ENCODE data around the gene MAN1A1. TPM values are rescaled to one million over a fixed set of nuclear protein-coding genes. Genes with fewer than 3 reads are reported as not detected.

The MAN1A1 gene
- polyA plus RNA-seq, 1 donor from 2014 or later = 4.6 TPM

DNA sequence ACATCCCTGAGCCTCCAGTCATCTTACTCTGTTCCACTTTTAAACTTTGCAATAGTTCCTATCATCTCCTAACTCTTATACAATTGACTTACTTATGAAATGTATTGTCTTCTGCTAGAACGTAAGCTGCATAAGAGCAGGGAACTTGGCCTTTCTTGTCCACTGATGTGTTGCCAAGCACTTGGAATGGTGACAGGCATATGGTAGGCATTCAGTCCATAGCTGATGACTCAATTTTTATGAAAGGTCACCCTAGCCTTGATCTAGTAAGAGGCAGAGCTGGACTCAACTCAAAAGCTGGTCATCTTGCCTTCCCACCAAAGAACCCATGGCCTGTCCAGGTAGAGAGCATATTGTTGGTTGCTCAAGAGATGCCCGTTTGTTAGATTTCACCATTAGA lies 188.7 kb downstream of the MAN1A1 start:
- Histone ChIP-seq H3K27me3 (ENCODE audit: insufficient read depth, low read depth, low read length) (no peaks in the 10 kb centered on the region), H3K9ac (ENCODE audit: low read length) (no peak overlapping the region), H3K79me2 (replicated peaks; ENCODE audit: insufficient read depth, low read length) (no peaks in the 10 kb centered on the region), H3K4me3 (ENCODE audit: low read length) (no peak overlapping the region), H3F3A (ENCODE audit: insufficient read depth, low read length, poor library complexity, severe bottlenecking) (no peaks in the 10 kb centered on the region), H2AFZ (ENCODE audit: low read depth, low read length) (no peak overlapping the region), H3K9me2 (ENCODE audit: insufficient read depth, low read length) (no peaks in the 10 kb centered on the region), H3K9me3 (ENCODE audit: low read length) (no peaks in the 10 kb centered on the region), H3K36me3 (ENCODE audit: insufficient read depth, low read length) (no peaks in the 10 kb centered on the region), H3K27ac (ENCODE audit: low read length) (no peak overlapping the region), H3K4me2 (ENCODE audit: low read length) (no peak overlapping the region), H4K20me1 (ENCODE audit: insufficient read depth) (no peaks in the 10 kb centered on the region)
- TF ChIP-seq TAF1 (IDR thresholded peaks at IDR 0.05; ENCODE audit: low read depth) (no peak), RAD21 (conservative IDR thresholded peaks at IDR 0.05) (no peak), POLR2AphosphoS5 (IDR thresholded peaks at IDR 0.05) (no peak), MXI1 (conservative IDR thresholded peaks at IDR 0.05; ENCODE audit: poor library complexity, severe bottlenecking) (no peak), SMC3 (conservative IDR thresholded peaks at IDR 0.05; ENCODE audit: poor library complexity) (no peak), EP300 (conservative IDR thresholded peaks at IDR 0.05; ENCODE audit: poor library complexity, severe bottlenecking) (no peak), EZH2 (IDR thresholded peaks at IDR 0.05; ENCODE audit: borderline replicate concordance, insufficient read depth, low read length, poor library complexity, severe bottlenecking) (no peak)
- TF ChIP-seq, protein P1, sequence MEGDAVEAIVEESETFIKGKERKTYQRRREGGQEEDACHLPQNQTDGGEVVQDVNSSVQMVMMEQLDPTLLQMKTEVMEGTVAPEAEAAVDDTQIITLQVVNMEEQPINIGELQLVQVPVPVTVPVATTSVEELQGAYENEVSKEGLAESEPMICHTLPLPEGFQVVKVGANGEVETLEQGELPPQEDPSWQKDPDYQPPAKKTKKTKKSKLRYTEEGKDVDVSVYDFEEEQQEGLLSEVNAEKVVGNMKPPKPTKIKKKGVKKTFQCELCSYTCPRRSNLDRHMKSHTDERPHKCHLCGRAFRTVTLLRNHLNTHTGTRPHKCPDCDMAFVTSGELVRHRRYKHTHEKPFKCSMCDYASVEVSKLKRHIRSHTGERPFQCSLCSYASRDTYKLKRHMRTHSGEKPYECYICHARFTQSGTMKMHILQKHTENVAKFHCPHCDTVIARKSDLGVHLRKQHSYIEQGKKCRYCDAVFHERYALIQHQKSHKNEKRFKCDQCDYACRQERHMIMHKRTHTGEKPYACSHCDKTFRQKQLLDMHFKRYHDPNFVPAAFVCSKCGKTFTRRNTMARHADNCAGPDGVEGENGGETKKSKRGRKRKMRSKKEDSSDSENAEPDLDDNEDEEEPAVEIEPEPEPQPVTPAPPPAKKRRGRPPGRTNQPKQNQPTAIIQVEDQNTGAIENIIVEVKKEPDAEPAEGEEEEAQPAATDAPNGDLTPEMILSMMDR (IDR thresholded peaks at IDR 0.05; ENCODE audit: poor library complexity, severe bottlenecking) = no peak
- TF ChIP-seq, protein P2, sequence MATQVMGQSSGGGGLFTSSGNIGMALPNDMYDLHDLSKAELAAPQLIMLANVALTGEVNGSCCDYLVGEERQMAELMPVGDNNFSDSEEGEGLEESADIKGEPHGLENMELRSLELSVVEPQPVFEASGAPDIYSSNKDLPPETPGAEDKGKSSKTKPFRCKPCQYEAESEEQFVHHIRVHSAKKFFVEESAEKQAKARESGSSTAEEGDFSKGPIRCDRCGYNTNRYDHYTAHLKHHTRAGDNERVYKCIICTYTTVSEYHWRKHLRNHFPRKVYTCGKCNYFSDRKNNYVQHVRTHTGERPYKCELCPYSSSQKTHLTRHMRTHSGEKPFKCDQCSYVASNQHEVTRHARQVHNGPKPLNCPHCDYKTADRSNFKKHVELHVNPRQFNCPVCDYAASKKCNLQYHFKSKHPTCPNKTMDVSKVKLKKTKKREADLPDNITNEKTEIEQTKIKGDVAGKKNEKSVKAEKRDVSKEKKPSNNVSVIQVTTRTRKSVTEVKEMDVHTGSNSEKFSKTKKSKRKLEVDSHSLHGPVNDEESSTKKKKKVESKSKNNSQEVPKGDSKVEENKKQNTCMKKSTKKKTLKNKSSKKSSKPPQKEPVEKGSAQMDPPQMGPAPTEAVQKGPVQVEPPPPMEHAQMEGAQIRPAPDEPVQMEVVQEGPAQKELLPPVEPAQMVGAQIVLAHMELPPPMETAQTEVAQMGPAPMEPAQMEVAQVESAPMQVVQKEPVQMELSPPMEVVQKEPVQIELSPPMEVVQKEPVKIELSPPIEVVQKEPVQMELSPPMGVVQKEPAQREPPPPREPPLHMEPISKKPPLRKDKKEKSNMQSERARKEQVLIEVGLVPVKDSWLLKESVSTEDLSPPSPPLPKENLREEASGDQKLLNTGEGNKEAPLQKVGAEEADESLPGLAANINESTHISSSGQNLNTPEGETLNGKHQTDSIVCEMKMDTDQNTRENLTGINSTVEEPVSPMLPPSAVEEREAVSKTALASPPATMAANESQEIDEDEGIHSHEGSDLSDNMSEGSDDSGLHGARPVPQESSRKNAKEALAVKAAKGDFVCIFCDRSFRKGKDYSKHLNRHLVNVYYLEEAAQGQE (IDR thresholded peaks at IDR 0.05; ENCODE audit: borderline replicate concordance) = no peak

DNA sequence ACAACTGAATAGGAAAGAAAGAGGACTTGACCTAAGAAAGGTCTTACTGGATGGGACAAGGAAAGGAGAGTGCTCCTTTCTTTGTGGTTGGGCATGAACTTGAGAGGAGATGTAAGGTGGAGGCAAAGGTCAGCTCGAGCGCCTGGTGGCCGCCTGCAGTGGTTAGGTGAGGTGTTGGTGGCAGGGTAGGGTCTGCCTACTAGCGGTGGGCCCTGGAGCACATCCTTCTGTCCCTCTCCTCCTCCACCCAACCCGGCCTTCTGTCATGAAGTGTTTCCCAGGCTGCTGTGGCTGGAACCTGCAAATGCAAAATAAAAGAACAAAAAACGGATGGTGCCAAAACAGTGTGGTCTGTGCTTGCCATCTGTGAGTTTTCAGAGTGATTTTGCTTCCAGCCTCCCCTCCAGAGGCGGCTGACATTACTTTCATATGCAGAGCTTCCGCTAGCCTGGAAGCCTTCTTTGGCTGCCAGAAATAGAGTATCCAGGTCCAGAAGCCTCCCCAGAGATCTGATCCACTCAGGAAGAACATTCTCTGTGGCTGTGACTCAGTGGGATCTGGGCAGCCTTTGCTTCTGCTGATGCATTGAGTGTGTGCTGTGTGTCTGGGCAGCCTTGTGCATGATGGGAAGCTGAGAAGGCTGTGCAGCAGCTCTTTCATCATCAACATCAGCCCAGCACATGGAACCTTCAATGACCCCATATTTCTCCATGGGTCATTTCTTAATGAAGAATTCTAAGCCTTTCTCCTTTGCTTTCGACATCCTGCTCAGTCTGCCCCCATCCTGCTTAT lies 191.3 kb downstream of the MAN1A1 start:
- Histone ChIP-seq H3K27me3 (ENCODE audit: insufficient read depth, low read depth, low read length) (no peaks in the 10 kb centered on the region), H3F3A (ENCODE audit: insufficient read depth, low read length, poor library complexity, severe bottlenecking) (no peaks in the 10 kb centered on the region), H3K27ac (ENCODE audit: low read length) (no peak overlapping the region), H4K20me1 (ENCODE audit: insufficient read depth) (no peaks in the 10 kb centered on the region), H3K4me2 (ENCODE audit: low read length) (no peak overlapping the region), H3K9me3 (ENCODE audit: low read length) (no peaks in the 10 kb centered on the region), H3K4me3 (ENCODE audit: low read length) (no peak overlapping the region), H3K9me2 (ENCODE audit: insufficient read depth, low read length) (no peaks in the 10 kb centered on the region), H2AFZ (ENCODE audit: low read depth, low read length) (no peak overlapping the region), H3K79me2 (replicated peaks; ENCODE audit: insufficient read depth, low read length) (no peaks in the 10 kb centered on the region), H3K36me3 (ENCODE audit: insufficient read depth, low read length) (no peaks in the 10 kb centered on the region), H3K9ac (ENCODE audit: low read length) (no peak overlapping the region)
- TF ChIP-seq, protein P2 (IDR thresholded peaks at IDR 0.05; ENCODE audit: borderline replicate concordance) = no peak
- TF ChIP-seq MXI1 (conservative IDR thresholded peaks at IDR 0.05; ENCODE audit: poor library complexity, severe bottlenecking) (no peak), SMC3 (conservative IDR thresholded peaks at IDR 0.05; ENCODE audit: poor library complexity) (no peak), EZH2 (IDR thresholded peaks at IDR 0.05; ENCODE audit: borderline replicate concordance, insufficient read depth, low read length, poor library complexity, severe bottlenecking) (no peak), TAF1 (IDR thresholded peaks at IDR 0.05; ENCODE audit: low read depth) (no peak), POLR2AphosphoS5 (IDR thresholded peaks at IDR 0.05) (no peak), RAD21 (conservative IDR thresholded peaks at IDR 0.05) (no peak), EP300 (conservative IDR thresholded peaks at IDR 0.05; ENCODE audit: poor library complexity, severe bottlenecking) (no peak)
- TF ChIP-seq, protein P1 (IDR thresholded peaks at IDR 0.05; ENCODE audit: poor library complexity, severe bottlenecking) = no peak

All from neural cell (in vitro differentiated cells).